CD14-positive monocyte (primary cell): ENCODE results near the gene ANKLE1. TPM values are rescaled to one million over a fixed set of nuclear protein-coding genes. Genes with fewer than 3 reads are reported as not detected.
"Not testable (repeated sequence)": the region's sequence is repeated elsewhere in the genome, so short reads cannot be mapped to it uniquely, and the experiment has no call there.

Experiments
- DNase-seq, 3 donors: peaks; one replicate each; pipeline ENCODE4 v3.0.0-alpha.2; 2011 to 2022
- H2AFZ ChIP-seq: 2 replicates; pipeline ENCODE4 v1.6.0; 2012; ENCODE audit warnings: mild to moderate bottlenecking, low read depth, low read length, inconsistent platforms; ENCODE audit not compliant: insufficient read depth, poor library complexity, severe bottlenecking
- H3K27ac ChIP-seq, 2 donors: 1 replicate in 1 of 2; 2 replicates in 1 of 2; pipeline ENCODE4 v1.5.1; 2012 to 2013; ENCODE audit warnings: low read length in 2 of 2, control low read depth in 1 of 2, inconsistent platforms in 1 of 2, low read depth in 1 of 2, mild to moderate bottlenecking in 1 of 2
- H3K27me3 ChIP-seq, 2 donors: one replicate each; pipeline versions ENCODE4 v1.6.0 to v1.6.1; 2011 to 2013; ENCODE audit warnings: low read length in 2 of 2; ENCODE audit not compliant: control insufficient read depth in 2 of 2, insufficient read depth in 2 of 2
- H3K36me3 ChIP-seq, 2 donors: replicated peaks in 1 of 2; 1 replicate in 1 of 2; 2 replicates in 1 of 2; pipeline versions ENCODE4 v1.5.1 to v1.6.1; 2012 to 2013; ENCODE audit warnings: low read length in 2 of 2, control low read depth in 1 of 2, inconsistent platforms in 1 of 2, mild to moderate bottlenecking in 1 of 2; ENCODE audit not compliant: insufficient read depth in 2 of 2, control insufficient read depth in 1 of 2
- H3K4me1 ChIP-seq, 2 donors: 1 replicate in 1 of 2; 2 replicates in 1 of 2; pipeline versions ENCODE4 v1.5.1 to v1.6.1; 2012 to 2013; ENCODE audit warnings: low read length in 2 of 2, control low read depth in 1 of 2, inconsistent platforms in 1 of 2, mild to moderate bottlenecking in 1 of 2, moderate library complexity in 1 of 2; ENCODE audit not compliant: insufficient read depth in 2 of 2, control insufficient read depth in 1 of 2
- H3K4me2 ChIP-seq: replicated peaks from 2 replicates; pipeline ENCODE3; 2012; ENCODE audit warnings: low read length, moderate library complexity, mild to moderate bottlenecking; ENCODE audit not compliant: poor library complexity, severe bottlenecking; ENCODE audit errors: extremely low read depth
- H3K4me3 ChIP-seq, 3 experiments: fragments of 200-600 bp in 1 of 3; sonication (generic) in 1 of 3; replicated peaks in 1 of 3; 1 replicate in 2 of 3; 2 replicates in 1 of 3; pipeline ENCODE4 v1.5.1; 2011 to 2013; ENCODE audit warnings: low read length in 3 of 3, mild to moderate bottlenecking in 3 of 3, control low read depth in 2 of 3, low read depth in 2 of 3, inconsistent platforms in 1 of 3, moderate library complexity in 1 of 3
- H3K79me2 ChIP-seq: 2 replicates; pipeline ENCODE4 v1.6.0; 2012; ENCODE audit warnings: mild to moderate bottlenecking, control low read depth, inconsistent platforms, low read length, moderate library complexity; ENCODE audit not compliant: insufficient read depth
- H3K9ac ChIP-seq: 2 replicates; pipeline ENCODE4 v1.6.0; 2017; ENCODE audit warnings: low read length, mild to moderate bottlenecking; ENCODE audit not compliant: insufficient read depth, poor library complexity, severe bottlenecking
- H3K9me3 ChIP-seq, 2 donors: replicated peaks in 1 of 2; 1 replicate in 1 of 2; 2 replicates in 1 of 2; pipeline versions ENCODE4 v1.5.1 to v1.6.1; 2012 to 2013; ENCODE audit warnings: low read length in 2 of 2, control low read depth in 1 of 2; ENCODE audit not compliant: control insufficient read depth in 1 of 2, insufficient read depth in 1 of 2
- H4K20me1 ChIP-seq: 2 replicates; pipeline ENCODE4 v1.6.0; 2012; ENCODE audit warnings: mild to moderate bottlenecking, low read length, control low read depth, moderate library complexity; ENCODE audit not compliant: insufficient read depth
- H3K27ac Mint-ChIP-seq, 7 donors: one replicate each; pipeline ENCODE4 v1.8.0; 2020; ENCODE audit warnings: mild to moderate bottlenecking in 7 of 7, mixed read lengths in 7 of 7, moderate library complexity in 6 of 7, inconsistent platforms in 2 of 7
- H3K27me3 Mint-ChIP-seq, 3 donors: one replicate each; pipeline ENCODE4 v1.8.0; 2021 to 2022; ENCODE audit warnings: low read depth in 3 of 3, mild to moderate bottlenecking in 3 of 3, mixed read lengths in 3 of 3, moderate library complexity in 3 of 3, inconsistent platforms in 1 of 3
- H3K36me3 Mint-ChIP-seq, 2 donors: one replicate each; pipeline ENCODE4 v1.8.0; 2020; ENCODE audit warnings: mixed read lengths in 2 of 2, inconsistent platforms in 1 of 2, mild to moderate bottlenecking in 1 of 2
- H3K4me1 Mint-ChIP-seq: one replicate; pipeline ENCODE4 v1.8.0; 2020; ENCODE audit warnings: mild to moderate bottlenecking, mixed read lengths
- H3K4me3 Mint-ChIP-seq, 2 donors: one replicate each; pipeline ENCODE4 v1.8.0; 2020; ENCODE audit warnings: mild to moderate bottlenecking in 2 of 2, mixed read lengths in 2 of 2, moderate library complexity in 1 of 2
- H3K9me3 Mint-ChIP-seq, 7 donors: one replicate each; pipeline ENCODE4 v1.8.0; 2020 to 2022; ENCODE audit warnings: mixed read lengths in 7 of 7, mild to moderate bottlenecking in 6 of 7, moderate library complexity in 6 of 7, inconsistent platforms in 2 of 7
- WGBS: methylation state at CpG from one replicate; pipeline ENCODE4 v1.1.5; 2013; ENCODE audit warnings: missing lambda C conversion rate; ENCODE audit not compliant: insufficient coverage; 5-methylcytosine and 5-hydroxymethylcytosine counted together
- intact Hi-C, 2 donors: fragments of 100-400 bp; cut with micrococcal nuclease; formaldehyde crosslinking; loops; one replicate each; pipeline versions ENCODE4 v1.15.0 to v1.15.1; 2023
- polyA plus RNA-seq, 3 donors: library from polyadenylated mRNA; depleted of rRNA in 1 of 3; unstranded in 2 of 3; stranded (reverse) in 1 of 3; fragments of 300-500 nt in 2 of 3; fragments of >200 nt in 1 of 3; fragmentation: Illumina TruSeq in 2 of 3; gene quantifications; 1 replicate in 2 of 3; 2 replicates in 1 of 3; pipeline ENCODE4 v1.2.3, GENCODE V29; 2012 to 2021
- TF ChIP-seq, protein P1 (sequence below): fragments of 200-600 bp; IDR thresholded peaks from one replicate; pipeline ENCODE4 v1.8.0; 2022; ENCODE audit warnings: antibody characterized with exemption, mild to moderate bottlenecking

ANKLE1 gene
- polyA plus RNA-seq, 3 donors, result 1.3 to 8.5 (median 2.2) TPM

DNA sequence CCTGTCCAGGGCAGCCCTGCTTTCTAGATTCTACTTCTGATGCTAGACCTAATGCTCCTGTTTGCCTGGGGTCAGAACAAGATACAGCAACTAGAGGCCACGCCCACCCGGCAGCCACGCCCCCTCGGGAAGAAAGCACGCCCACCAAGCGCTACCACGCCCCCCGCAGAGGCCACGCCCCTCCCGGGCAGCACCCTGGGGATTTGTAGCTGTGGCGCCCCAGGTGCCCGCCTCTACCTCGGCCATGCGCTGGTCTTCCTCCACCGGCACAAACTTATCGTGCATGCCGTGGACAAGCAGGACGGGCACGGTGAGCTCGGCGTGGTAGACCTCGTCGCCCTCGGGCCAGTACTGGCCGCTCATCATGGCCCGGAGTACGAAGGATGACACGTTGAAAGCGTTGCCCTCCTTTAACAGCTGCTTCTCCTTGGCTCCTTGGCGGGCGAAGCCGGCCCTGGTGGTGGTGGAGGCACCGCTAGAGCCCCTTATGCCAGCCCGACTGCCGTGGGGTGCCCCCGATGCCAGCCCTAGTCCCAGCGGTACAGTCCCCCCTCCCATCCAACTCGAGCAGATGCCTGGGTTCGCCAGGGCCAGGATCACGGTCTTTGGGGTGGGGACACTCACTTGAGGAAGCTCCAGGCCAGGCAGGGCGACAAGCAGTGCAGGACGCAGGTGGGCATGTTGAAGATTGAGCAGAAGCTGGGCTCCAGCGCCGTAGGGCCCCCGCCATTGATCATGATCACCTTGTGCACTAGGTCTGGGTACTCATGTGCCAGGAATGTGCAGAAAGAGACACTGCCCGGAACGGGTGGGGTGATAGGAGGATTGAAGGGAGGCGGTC lies 12.6 kb downstream of the ANKLE1 start:
- DNase-seq, result no peak
- peaks cover 9% of the 10 kb centered on the region for H3K4me1 Mint-ChIP-seq
- no peak overlapping the region for H3K9ac ChIP-seq
- no peak overlapping the region for H3K4me3 Mint-ChIP-seq
- no peak overlapping the region for H3K27ac Mint-ChIP-seq
- H3K4me1 ChIP-seq, result peaks cover 12 to 15% of the 10 kb centered on the region in 2 donors
- no peak overlapping the region for H3K4me3 ChIP-seq
- no peak overlapping the region for H3K27ac ChIP-seq
- H3K36me3 ChIP-seq, result peaks cover 11 to 27% of the 10 kb centered on the region in 2 donors
- WGBS, result 91% methylated on average over 48 of the region's 48 CpGs
- H2AFZ ChIP-seq, result no peak overlapping the region
- no peaks in the 10 kb centered on the region for H3K27me3 ChIP-seq
- no peaks in the 10 kb centered on the region for H4K20me1 ChIP-seq
- intact Hi-C loops, result loop anchor here (5.0 to 10.0 kb wide), 2 partner anchors 91 to 93 kb away; no protein-coding TSS in a partner anchor
- peaks cover 0 to 6% (median 0%) of the 10 kb centered on the region in 3 donors for H3K27me3 Mint-ChIP-seq
- no peak overlapping the region for H3K4me2 ChIP-seq
- peaks cover 14% of the 10 kb centered on the region for H3K79me2 ChIP-seq
- TF ChIP-seq, protein P1, sequence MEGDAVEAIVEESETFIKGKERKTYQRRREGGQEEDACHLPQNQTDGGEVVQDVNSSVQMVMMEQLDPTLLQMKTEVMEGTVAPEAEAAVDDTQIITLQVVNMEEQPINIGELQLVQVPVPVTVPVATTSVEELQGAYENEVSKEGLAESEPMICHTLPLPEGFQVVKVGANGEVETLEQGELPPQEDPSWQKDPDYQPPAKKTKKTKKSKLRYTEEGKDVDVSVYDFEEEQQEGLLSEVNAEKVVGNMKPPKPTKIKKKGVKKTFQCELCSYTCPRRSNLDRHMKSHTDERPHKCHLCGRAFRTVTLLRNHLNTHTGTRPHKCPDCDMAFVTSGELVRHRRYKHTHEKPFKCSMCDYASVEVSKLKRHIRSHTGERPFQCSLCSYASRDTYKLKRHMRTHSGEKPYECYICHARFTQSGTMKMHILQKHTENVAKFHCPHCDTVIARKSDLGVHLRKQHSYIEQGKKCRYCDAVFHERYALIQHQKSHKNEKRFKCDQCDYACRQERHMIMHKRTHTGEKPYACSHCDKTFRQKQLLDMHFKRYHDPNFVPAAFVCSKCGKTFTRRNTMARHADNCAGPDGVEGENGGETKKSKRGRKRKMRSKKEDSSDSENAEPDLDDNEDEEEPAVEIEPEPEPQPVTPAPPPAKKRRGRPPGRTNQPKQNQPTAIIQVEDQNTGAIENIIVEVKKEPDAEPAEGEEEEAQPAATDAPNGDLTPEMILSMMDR, result no peak
- peaks cover 14 to 44% of the 10 kb centered on the region in 2 donors for H3K36me3 Mint-ChIP-seq
- peaks cover 4 to 14% (median 12%) of the 10 kb centered on the region in 7 donors for H3K9me3 Mint-ChIP-seq
- peaks cover 6 to 12% of the 10 kb centered on the region in 2 donors for H3K9me3 ChIP-seq

DNA sequence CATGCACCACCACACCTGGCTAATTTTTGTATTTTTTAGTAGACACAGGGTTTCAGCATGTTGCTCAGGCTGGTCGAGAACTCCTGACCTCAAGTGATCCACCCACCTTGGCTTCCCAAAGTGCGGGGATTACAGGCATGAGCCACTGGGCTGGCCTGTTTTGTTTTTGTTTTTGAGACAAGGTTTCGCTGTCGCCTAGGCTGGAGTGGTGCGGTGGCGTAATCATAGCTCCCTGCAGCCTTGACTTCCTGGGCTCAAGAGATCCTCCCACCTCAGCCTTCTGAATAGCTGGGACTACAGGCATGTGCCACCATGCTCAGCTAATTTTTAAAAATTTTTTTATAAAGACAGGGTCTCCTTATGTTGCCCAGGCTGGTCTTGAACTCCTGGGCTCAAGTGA lies 13.8 kb downstream of the ANKLE1 start:
- H3K9ac ChIP-seq, H3K4me3 Mint-ChIP-seq, H3K27me3 ChIP-seq, H3K27me3 Mint-ChIP-seq, H3K27ac Mint-ChIP-seq, H4K20me1 ChIP-seq, H3K4me1 Mint-ChIP-seq, H2AFZ ChIP-seq, H3K27ac ChIP-seq, DNase-seq, H3K4me3 ChIP-seq, H3K4me2 ChIP-seq: not testable (repeated sequence)
- peaks cover 8 to 10% of the 10 kb centered on the region in 2 donors for H3K4me1 ChIP-seq
- intact Hi-C loops, result loop anchor here in 1 of 2 donors (10.0 kb wide), 1 partner anchor 89 kb away; no protein-coding TSS in a partner anchor
- H3K36me3 ChIP-seq, result peaks cover 11 to 27% of the 10 kb centered on the region in 2 donors
- Mint-ChIP-seq H3K36me3 (peaks cover 12 to 49% of the 10 kb centered on the region in 2 donors), H3K9me3 (peaks cover 4 to 14% (median 12%) of the 10 kb centered on the region in 7 donors)
- H3K9me3 ChIP-seq, result peaks cover 6 to 12% of the 10 kb centered on the region in 2 donors
- WGBS, result no CpG with 5 or more reads among the region's 6 CpGs
- peaks cover 14% of the 10 kb centered on the region for H3K79me2 ChIP-seq
